Hematopoietic multipotent progenitor cell treated with erythropoietin and hydrocortisone succinate and interleukin-3 and kit ligand, for 17 days (in vitro differentiated cells): Measurements from ENCODE around the gene IL21R.
"Not testable (repeated sequence)": the region's sequence is repeated elsewhere in the genome, so short reads cannot be mapped to it uniquely, and the experiment has no call there.

ENCODE experiments used
- DNase-seq: peaks from one replicate; pipeline ENCODE4 v3.0.0-alpha.2; 2015; ENCODE audit warnings: low spot score

IL21R gene

GRCh38 chr16:27444015-27444414 lies 42.0 kb downstream of the IL21R start:
- no peak for DNase-seq

DNA sequence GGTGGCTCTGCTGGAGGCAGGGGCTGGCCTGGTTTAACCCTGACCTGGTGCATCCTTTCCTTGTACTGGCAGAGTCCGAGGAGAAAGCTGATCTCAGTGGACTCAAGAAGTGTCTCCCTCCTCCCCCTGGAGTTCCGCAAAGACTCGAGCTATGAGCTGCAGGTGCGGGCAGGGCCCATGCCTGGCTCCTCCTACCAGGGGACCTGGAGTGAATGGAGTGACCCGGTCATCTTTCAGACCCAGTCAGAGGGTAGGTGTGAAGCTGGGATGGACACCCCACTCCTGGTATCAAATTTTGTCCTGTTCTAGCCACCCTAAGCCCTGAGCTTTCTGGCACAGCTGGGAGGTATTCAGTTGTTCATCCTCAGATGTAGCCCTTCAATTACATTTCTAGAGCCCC lies 42.5 kb downstream of the IL21R start:
- no peak for DNase-seq

DNA sequence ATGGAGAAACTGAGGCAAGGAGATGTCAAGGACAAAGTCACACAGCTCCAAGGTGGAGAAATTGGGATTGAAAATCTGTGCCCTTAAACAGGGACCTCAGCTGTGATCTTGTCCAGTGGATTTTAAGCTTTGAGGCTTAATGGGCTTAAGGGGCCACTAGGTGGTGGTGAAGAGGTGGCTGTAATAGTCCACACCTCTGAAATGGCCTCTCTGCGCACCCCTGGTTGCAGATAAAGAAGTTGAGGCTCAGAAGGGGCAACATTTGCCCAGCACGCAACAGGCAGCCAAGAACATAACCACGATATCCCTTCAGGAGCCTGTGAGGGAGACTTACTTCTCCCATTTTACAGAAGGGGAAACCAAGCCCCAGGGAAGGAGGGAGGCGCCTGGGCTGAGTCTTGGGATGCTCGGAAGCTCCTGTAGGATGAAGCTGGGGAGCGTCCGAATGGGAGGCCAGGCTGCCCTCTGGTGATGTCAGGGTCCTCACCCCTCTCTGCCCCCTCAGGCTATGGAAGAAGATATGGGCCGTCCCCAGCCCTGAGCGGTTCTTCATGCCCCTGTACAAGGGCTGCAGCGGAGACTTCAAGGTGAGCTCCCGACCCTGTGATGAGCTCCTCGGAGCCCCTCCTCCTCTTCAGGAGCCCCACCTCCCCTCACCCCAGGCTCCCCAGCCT lies 43.7 kb downstream of the IL21R start:
- DNase-seq = no peak

GRCh38 chr16:27446721-27447120 lies 44.7 kb downstream of the IL21R start:
- DNase-seq = no peak

DNA sequence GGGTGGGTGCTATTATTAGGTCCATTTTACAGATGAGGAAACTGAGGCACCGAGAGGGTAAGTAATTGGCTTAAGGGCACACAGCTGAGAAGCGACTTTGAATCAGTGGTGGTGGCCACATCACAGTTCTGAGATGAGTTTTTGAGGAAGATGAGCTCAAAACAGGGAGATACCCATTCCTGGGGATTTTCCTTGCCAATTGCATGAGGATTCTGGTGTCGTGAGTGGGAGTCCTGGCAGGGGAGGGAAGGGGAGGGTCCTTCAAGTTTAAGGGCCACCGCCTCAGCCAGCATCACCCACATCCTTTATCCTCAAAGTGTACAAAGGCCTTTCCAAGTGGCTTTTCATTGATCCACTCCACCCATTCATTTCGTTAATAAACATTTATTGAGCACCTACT lies 45.3 kb downstream of the IL21R start:
- no peak for DNase-seq

- no peak for DNase-seq
Measured at GRCh38 chr16:27448532-27449433, 46.8 kb downstream of the IL21R start.

DNA sequence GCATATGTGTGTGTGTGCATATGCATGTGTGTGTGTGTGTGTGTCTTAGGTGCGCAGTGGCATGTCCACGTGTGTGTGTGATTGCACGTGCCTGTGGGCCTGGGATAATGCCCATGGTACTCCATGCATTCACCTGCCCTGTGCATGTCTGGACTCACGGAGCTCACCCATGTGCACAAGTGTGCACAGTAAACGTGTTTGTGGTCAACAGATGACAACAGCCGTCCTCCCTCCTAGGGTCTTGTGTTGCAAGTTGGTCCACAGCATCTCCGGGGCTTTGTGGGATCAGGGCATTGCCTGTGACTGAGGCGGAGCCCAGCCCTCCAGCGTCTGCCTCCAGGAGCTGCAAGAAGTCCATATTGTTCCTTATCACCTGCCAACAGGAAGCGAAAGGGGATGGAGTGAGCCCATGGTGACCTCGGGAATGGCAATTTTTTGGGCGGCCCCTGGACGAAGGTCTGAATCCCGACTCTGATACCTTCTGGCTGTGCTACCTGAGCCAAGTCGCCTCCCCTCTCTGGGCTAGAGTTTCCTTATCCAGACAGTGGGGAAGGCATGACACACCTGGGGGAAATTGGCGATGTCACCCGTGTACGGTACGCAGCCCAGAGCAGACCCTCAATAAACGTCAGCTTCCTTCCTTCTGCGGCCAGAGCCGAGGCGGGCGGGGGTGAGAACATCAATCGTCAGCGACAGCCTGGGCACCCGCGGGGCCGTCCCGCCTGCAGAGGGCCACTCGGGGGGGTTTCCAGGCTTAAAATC lies 47.6 kb downstream of the IL21R start:
- DNase-seq = no peak

GRCh38 chr16:27450196-27450549 lies 48.2 kb downstream of the IL21R start:
- DNase-seq = no peak

DNA sequence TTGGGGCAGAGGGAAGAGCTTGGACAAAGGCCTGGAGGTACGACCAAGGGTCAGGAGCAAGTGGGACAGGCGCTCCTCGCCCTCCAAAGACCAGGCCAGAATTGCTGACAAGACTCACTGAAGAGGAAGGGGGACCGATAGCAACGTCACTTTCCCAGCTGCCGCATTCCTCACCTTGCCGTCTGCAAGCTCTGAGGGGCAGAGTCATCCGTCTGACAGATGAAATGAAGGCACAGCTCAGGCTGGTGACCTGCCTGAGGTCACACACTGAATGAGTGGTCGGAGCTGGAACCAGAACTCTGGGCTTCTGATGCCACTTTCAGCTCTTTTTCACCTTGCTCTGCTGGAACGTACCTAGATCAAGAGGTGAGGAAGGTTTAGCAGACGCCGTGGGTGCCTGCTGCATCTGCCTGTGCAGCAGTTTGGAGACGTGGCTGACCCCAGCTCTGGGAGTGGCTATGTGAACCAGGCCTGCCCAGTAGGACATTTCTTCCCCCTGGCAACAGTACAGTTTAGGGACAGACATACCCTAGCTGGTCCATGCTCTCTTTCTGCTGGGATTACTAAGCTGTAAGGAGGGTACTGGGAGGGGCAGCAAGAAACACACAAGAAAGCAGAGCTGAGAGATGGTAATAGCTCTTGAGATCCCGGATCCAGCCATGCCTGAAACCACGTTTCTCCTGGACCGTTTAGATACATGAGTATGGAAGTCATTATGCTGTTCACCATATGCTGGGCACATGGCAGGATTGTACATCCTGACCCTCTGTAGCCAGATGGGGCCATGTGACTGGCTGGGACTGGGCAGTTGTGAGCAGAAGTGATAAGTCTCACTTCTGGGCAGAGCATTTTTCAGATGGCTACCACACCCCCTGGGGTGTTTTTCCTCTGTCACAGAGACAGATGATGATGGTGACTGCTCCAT lies 50.9 kb downstream of the IL21R start:
- no peak for DNase-seq

DNA sequence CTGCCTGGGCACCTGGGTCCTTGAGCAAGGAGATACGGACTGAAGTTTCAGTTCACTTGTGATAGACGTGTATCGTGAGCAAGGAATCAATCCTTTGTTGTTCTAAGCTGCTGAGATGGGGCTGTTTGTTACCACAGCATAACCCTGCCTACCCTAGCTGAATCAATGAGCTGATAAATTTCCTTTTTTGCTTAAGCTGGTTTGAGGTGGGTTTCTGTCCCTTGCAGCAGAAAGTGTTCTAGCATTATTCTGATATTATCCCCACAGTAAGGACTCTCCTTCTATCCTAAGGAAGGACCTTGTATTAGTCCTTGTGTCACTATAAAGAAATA lies 51.5 kb downstream of the IL21R start:
- DNase-seq = no peak

GRCh38 chr16:27455700-27456099 lies 53.7 kb downstream of the IL21R start:
- no peak for DNase-seq

GRCh38 chr16:27457605-27457900 lies 55.6 kb downstream of the IL21R start:
- DNase-seq = not testable (repeated sequence)

- DNase-seq = no peak
Measured at GRCh38 chr16:27458258-27458657, 56.3 kb downstream of the IL21R start.

DNA sequence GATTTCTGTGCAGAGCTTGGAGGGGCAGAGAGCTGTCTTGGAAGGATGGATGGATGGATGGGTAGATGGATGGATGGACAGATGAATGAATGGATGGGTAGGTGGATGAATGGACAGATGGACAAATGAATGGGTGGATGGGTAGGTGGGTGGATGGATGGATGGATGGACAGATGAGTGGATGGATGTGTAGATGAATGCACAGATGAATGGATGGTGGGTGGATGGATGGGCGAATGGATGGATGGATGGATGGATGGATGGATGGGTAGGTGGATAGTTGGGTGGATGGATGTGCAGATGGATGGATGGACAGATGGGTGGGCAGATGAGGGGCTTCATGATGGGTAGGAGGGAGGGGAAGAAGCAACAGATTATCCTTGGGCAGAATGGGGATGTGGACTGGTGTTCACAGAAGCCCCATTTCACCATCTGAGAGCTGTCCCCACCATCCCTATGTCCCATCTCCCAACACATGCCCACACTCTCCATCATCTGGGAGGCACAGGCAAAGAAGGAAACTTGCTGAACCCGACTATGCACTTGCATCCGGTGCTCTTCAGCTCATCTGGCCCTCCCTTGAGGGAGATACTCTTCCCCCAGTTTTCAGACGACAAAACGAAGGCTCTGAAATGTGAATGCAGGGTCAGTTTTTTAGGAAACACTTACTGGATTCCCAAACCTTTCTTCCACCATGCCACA lies 57.2 kb downstream of the IL21R start:
- no peak for DNase-seq

GRCh38 chr16:27460213-27460612 lies 58.2 kb downstream of the IL21R start:
- DNase-seq = no peak

GRCh38 chr16:27460663-27461482 lies 58.9 kb downstream of the IL21R start:
- DNase-seq = no peak

- DNase-seq = no peak
Measured at GRCh38 chr16:27461483-27462171, 59.7 kb downstream of the IL21R start.

- no peak for DNase-seq
Measured at GRCh38 chr16:27462200-27462845, 60.3 kb downstream of the IL21R start.
